MCF 10A (cell line): Measurements from ENCODE around the gene EVA1A. TPM values are rescaled to one million over a fixed set of nuclear protein-coding genes. Genes with fewer than 3 reads are reported as not detected.
A peak's percentile ranks its signal among the peaks of the same experiment; 100 is the strongest.
"Not testable (repeated sequence)": the region's sequence is repeated elsewhere in the genome, so short reads cannot be mapped to it uniquely, and the experiment has no call there.

ENCODE experiments used
- BruUV-seq: library from RNA; stranded (reverse); fragments of 400-500 nt; replicated peaks from 2 replicates; lab custom pipeline; 2021; lab: Mats Ljungman, UMichigan
- CTCF ChIA-PET: fragments of 300-600 bp; sonication (Branson Sonifier 250); formaldehyde crosslinking; extraction: SDS; loops from one replicate; lab custom pipeline; 2021; ENCODE audit warnings: antibody characterized with exemption, inconsistent platforms; lab: Yijun Ruan, JAX
- POLR2A ChIA-PET: fragments of 300-600, 350-650 bp; sonication (Branson Sonifier 250); formaldehyde crosslinking; extraction: SDS; loops from one replicate; lab custom pipeline; 2020; ENCODE audit warnings: antibody characterized with exemption, inconsistent platforms; lab: Yijun Ruan, JAX
- DNase-seq: peaks from one replicate; pipeline ENCODE4 v3.0.0-alpha.2; 2018; ENCODE audit not compliant: unreplicated experiment
- H3K27ac Mint-ChIP-seq: one replicate; pipeline ENCODE4 v1.8.0; 2022; ENCODE audit warnings: mild to moderate bottlenecking, low read depth, mixed read lengths; ENCODE audit not compliant: unreplicated experiment
- H3K27me3 Mint-ChIP-seq: one replicate; pipeline ENCODE4 v1.8.0; 2022; ENCODE audit warnings: mixed read lengths; ENCODE audit not compliant: insufficient read depth, unreplicated experiment
- H3K36me3 Mint-ChIP-seq: one replicate; pipeline ENCODE4 v1.8.0; 2022; ENCODE audit warnings: mild to moderate bottlenecking, moderate library complexity, mixed read lengths; ENCODE audit not compliant: insufficient read depth, unreplicated experiment
- H3K4me1 Mint-ChIP-seq: one replicate; pipeline ENCODE4 v1.8.0; 2022; ENCODE audit warnings: mixed read lengths; ENCODE audit not compliant: insufficient read depth, unreplicated experiment
- H3K4me3 Mint-ChIP-seq: one replicate; pipeline ENCODE4 v1.8.0; 2022; ENCODE audit warnings: mild to moderate bottlenecking, moderate library complexity, mixed read lengths; ENCODE audit not compliant: unreplicated experiment
- H3K9me3 Mint-ChIP-seq: one replicate; pipeline ENCODE4 v1.8.0; 2022; ENCODE audit warnings: mixed read lengths; ENCODE audit not compliant: unreplicated experiment
- CTCF ChIP-seq: fragments of 200-600 bp; IDR thresholded peaks from one replicate; pipeline ENCODE4 v1.8.0; 2022; ENCODE audit warnings: antibody characterized with exemption, mild to moderate bottlenecking; ENCODE audit not compliant: unreplicated experiment
- intact Hi-C: fragments of 100-400 bp; cut with micrococcal nuclease; formaldehyde crosslinking; loops from 2 replicates; pipeline ENCODE4 v1.14.1; 2022
- total RNA-seq: library from RNA; stranded (reverse); gene quantifications from 2 replicates; pipeline ENCODE4 v1.2.3, GENCODE V29; 2022

Gene EVA1A
- total RNA-seq, 1 experiment from 2014 or later: 14.4 TPM

- Mint-ChIP-seq H3K27ac (no peak overlapping the region), H3K27me3 (no peaks in the 10 kb centered on the region), H3K4me1 (no peaks in the 10 kb centered on the region), H3K36me3 (no peaks in the 10 kb centered on the region), H3K9me3 (peaks cover 9% of the 10 kb centered on the region), H3K4me3 (no peak overlapping the region)
- no peak for TF ChIP-seq CTCF
- POLR2A ChIA-PET: no interaction called here
- CTCF ChIA-PET: interaction anchor here (0.7 to 2.4 kb wide), 3 partner anchors 76 to 125 kb away, joined by 3 to 9 read pairs (median 6); partner anchors contain the start of gene EVA1A
- intact Hi-C loops: no loop called here
- no TSS peak for BruUV-seq
- no peak for DNase-seq
These were observed 76.9 kb downstream of the EVA1A start for GRCh38 chr2:75483878-75484277.

- Mint-ChIP-seq H3K36me3 (no peaks in the 10 kb centered on the region), H3K27me3 (no peaks in the 10 kb centered on the region), H3K9me3 (peaks cover 9% of the 10 kb centered on the region), H3K27ac (no peak overlapping the region), H3K4me1 (no peaks in the 10 kb centered on the region), H3K4me3 (no peak overlapping the region)
- DNase-seq: no peak
- ChIA-PET POLR2A (no interaction called here), CTCF (interaction anchor here (0.6 to 2.4 kb wide), 3 partner anchors 78 to 126 kb away, joined by 3 to 9 read pairs (median 6); partner anchors contain the start of gene EVA1A)
- TF ChIP-seq CTCF: no peak
- no TSS peak for BruUV-seq
- intact Hi-C loops: no loop called here
These were observed 78.3 kb downstream of the EVA1A start for GRCh38 chr2:75482398-75482797.

GRCh38 chr2:75480971-75481836 lies 79.5 kb downstream of the EVA1A start:
- Mint-ChIP-seq H3K36me3 (peaks cover 4% of the 10 kb centered on the region), H3K4me3 (no peak overlapping the region), H3K27me3 (no peaks in the 10 kb centered on the region), H3K9me3 (peaks cover under 1% of the 10 kb centered on the region), H3K27ac (no peak overlapping the region), H3K4me1 (no peaks in the 10 kb centered on the region)
- BruUV-seq: no TSS peak
- intact Hi-C loops: no loop called here
- ChIA-PET CTCF (interaction anchor here (0.5 to 2.4 kb wide), 5 partner anchors 17 to 930 kb away, joined by 3 to 9 read pairs (median 3); no protein-coding TSS in a partner anchor), POLR2A (no interaction called here)
- TF ChIP-seq CTCF: no peak
- DNase-seq: peak; percentile 18

GRCh38 chr2:75477696-75478095 lies 83.0 kb downstream of the EVA1A start:
- POLR2A ChIA-PET, DNase-seq, H3K36me3 Mint-ChIP-seq, BruUV-seq, H3K9me3 Mint-ChIP-seq, H3K4me1 Mint-ChIP-seq, intact Hi-C loops, H3K4me3 Mint-ChIP-seq, H3K27me3 Mint-ChIP-seq, H3K27ac Mint-ChIP-seq: not testable (repeated sequence)
- CTCF ChIA-PET: interaction anchor here (0.6 to 2.5 kb wide), 5 partner anchors 11 to 131 kb away, joined by 3 to 8 read pairs (median 5); no protein-coding TSS in a partner anchor
